HG03558 (cell line): ENCODE measurements around the gene MRM2.

Experiments
- ATAC-seq: cut with Tn5 transposase; IDR thresholded peaks from one replicate; pipeline ENCODE4 v1.9.1; 2021; ENCODE audit warnings: moderate number of reproducible peaks; ENCODE audit not compliant: unreplicated experiment; ENCODE audit errors: extremely low read depth

Gene MRM2

GRCh38 chr7:2249744-2250323 is 7.8 kb upstream of the MRM2 start:
- no peak for ATAC-seq

GRCh38 chr7:2248984-2249694 is 7.1 kb upstream of the MRM2 start:
- no peak for ATAC-seq

GRCh38 chr7:2247141-2247995 is 5.4 kb upstream of the MRM2 start:
- ATAC-seq = no peak

- ATAC-seq = no peak
Observed at GRCh38 chr7:2245883-2246675, 4.1 kb upstream of the MRM2 start.

- no peak for ATAC-seq
Observed at GRCh38 chr7:2244404-2244995, 2.5 kb upstream of the MRM2 start.

GRCh38 chr7:2243458-2243857 is 1.5 kb upstream of the MRM2 start:
- ATAC-seq = no peak

- no peak for ATAC-seq
Observed at GRCh38 chr7:2242541-2243429, 780 bp upstream of the MRM2 start.

- ATAC-seq = no peak
Observed at GRCh38 chr7:2239242-2239641, 2.8 kb downstream of the MRM2 start.

GRCh38 chr7:2237109-2237602 is 4.8 kb downstream of the MRM2 start:
- ATAC-seq = peak; percentile 53

GRCh38 chr7:2233926-2234325 is 8.1 kb downstream of the MRM2 start:
- no peak for ATAC-seq

GRCh38 chr7:2232766-2233520 is 9.1 kb downstream of the MRM2 start, which contains the start of gene MAD1L1:
Gene MAD1L1, minus strand, starts transcription at chr7:2232945. Its CDS starts 2,812 bp downstream, at chr7:2230133.
- no peak for ATAC-seq

GRCh38 chr7:2231992-2232765 is 9.8 kb downstream of the MRM2 start:
- no peak for ATAC-seq

- no peak for ATAC-seq
Observed at GRCh38 chr7:2230882-2231281, 11.1 kb downstream of the MRM2 start.

- ATAC-seq = no peak
Observed at GRCh38 chr7:2230226-2230625, 11.8 kb downstream of the MRM2 start.

GRCh38 chr7:2229467-2229866 is 12.5 kb downstream of the MRM2 start:
- no peak for ATAC-seq

GRCh38 chr7:2228921-2229320 is 13.1 kb downstream of the MRM2 start:
- ATAC-seq = no peak

- ATAC-seq = no peak
Observed at GRCh38 chr7:2227699-2228098, 14.3 kb downstream of the MRM2 start.
